ENCODE measurements around the gene ARID1B. TPM values are rescaled to one million over a fixed set of nuclear protein-coding genes. Genes with fewer than 3 reads are reported as not detected.

ARID1B gene
- polyA plus RNA-seq, 4 donors: 7.3 to 43.5 (median 17.0) TPM

- H3K27me3 ChIP-seq (ENCODE audit: control insufficient read depth in 3 of 3, insufficient read depth in 3 of 3, low read length in 3 of 3): no peaks in the 10 kb centered on the region
- DNase-seq: no peak
- WGBS, 3 donors: 76 to 78% (median 78%) methylated on average over 5 of the region's 5 CpGs
- no peaks in the 10 kb centered on the region for H3K9me3 ChIP-seq (ENCODE audit: control insufficient read depth in 2 of 2, insufficient read depth in 1 of 2, low read depth in 1 of 2, low read length in 1 of 2)
- no peak for FAIRE-seq
- no peak overlapping the region for H3K4me3 ChIP-seq (ENCODE audit: low read depth in 1 of 3, low read length in 3 of 3)
- H3K36me3 ChIP-seq (ENCODE audit: control insufficient read depth in 3 of 3, insufficient read depth in 2 of 3, low read depth in 1 of 3, low read length in 3 of 3): peaks cover 0 to 27% (median 9%) of the 10 kb centered on the region in 3 donors
- peaks cover 0 to 13% (median 3%) of the 10 kb centered on the region in 3 donors for H3K4me1 ChIP-seq (ENCODE audit: control insufficient read depth in 3 of 3, insufficient read depth in 2 of 3, low read depth in 1 of 3, low read length in 2 of 3)
- no peak overlapping the region for H3K27ac ChIP-seq (ENCODE audit: low read depth in 1 of 3, low read length in 2 of 3)
These were observed 351.1 kb downstream of the ARID1B start for GRCh38 chr6:157128235-157128775.

- Histone ChIP-seq H3K4me1 (ENCODE audit: control insufficient read depth in 3 of 3, insufficient read depth in 2 of 3, low read depth in 1 of 3, low read length in 2 of 3) (peaks cover 0 to 13% (median 3%) of the 10 kb centered on the region in 3 donors), H3K9me3 (ENCODE audit: control insufficient read depth in 2 of 2, insufficient read depth in 1 of 2, low read depth in 1 of 2, low read length in 1 of 2) (no peaks in the 10 kb centered on the region), H3K27me3 (ENCODE audit: control insufficient read depth in 3 of 3, insufficient read depth in 3 of 3, low read length in 3 of 3) (no peaks in the 10 kb centered on the region), H3K36me3 (ENCODE audit: control insufficient read depth in 3 of 3, insufficient read depth in 2 of 3, low read depth in 1 of 3, low read length in 3 of 3) (peaks cover 0 to 31% (median 18%) of the 10 kb centered on the region in 3 donors), H3K27ac (ENCODE audit: low read depth in 1 of 3, low read length in 2 of 3) (no peak overlapping the region), H3K4me3 (ENCODE audit: low read depth in 1 of 3, low read length in 3 of 3) (no peak overlapping the region)
- no peak for FAIRE-seq
- WGBS, 3 donors: 94 to 95% (median 95%) methylated on average over 8 of the region's 8 CpGs
- DNase-seq: no peak
These were observed 354.1 kb downstream of the ARID1B start for GRCh38 chr6:157131250-157131649.

GRCh38 chr6:157133856-157134255 lies 356.7 kb downstream of the ARID1B start:
- no peak for FAIRE-seq
- no peaks in the 10 kb centered on the region for H3K9me3 ChIP-seq (ENCODE audit: control insufficient read depth in 2 of 2, insufficient read depth in 1 of 2, low read depth in 1 of 2, low read length in 1 of 2)
- no peak overlapping the region for H3K27ac ChIP-seq (ENCODE audit: low read depth in 1 of 3, low read length in 2 of 3)
- no peak overlapping the region for H3K4me3 ChIP-seq (ENCODE audit: low read depth in 1 of 3, low read length in 3 of 3)
- H3K4me1 ChIP-seq (ENCODE audit: control insufficient read depth in 3 of 3, insufficient read depth in 2 of 3, low read depth in 1 of 3, low read length in 2 of 3): peaks cover 0 to 13% (median 3%) of the 10 kb centered on the region in 3 donors
- no peak for DNase-seq
- peaks cover 2 to 36% (median 18%) of the 10 kb centered on the region in 3 donors for H3K36me3 ChIP-seq (ENCODE audit: control insufficient read depth in 3 of 3, insufficient read depth in 2 of 3, low read depth in 1 of 3, low read length in 3 of 3)
- 89 to 95% (median 94%) methylated on average over 2 of the region's 2 CpGs for WGBS, 3 donors
- H3K27me3 ChIP-seq (ENCODE audit: control insufficient read depth in 3 of 3, insufficient read depth in 3 of 3, low read length in 3 of 3): no peaks in the 10 kb centered on the region

GRCh38 chr6:157134402-157135047 lies 357.3 kb downstream of the ARID1B start:
- Histone ChIP-seq H3K4me3 (ENCODE audit: low read depth in 1 of 3, low read length in 3 of 3) (no peak overlapping the region), H3K36me3 (ENCODE audit: control insufficient read depth in 3 of 3, insufficient read depth in 2 of 3, low read depth in 1 of 3, low read length in 3 of 3) (peaks cover 2 to 41% (median 18%) of the 10 kb centered on the region in 3 donors), H3K27me3 (ENCODE audit: control insufficient read depth in 3 of 3, insufficient read depth in 3 of 3, low read length in 3 of 3) (no peaks in the 10 kb centered on the region), H3K4me1 (ENCODE audit: control insufficient read depth in 3 of 3, insufficient read depth in 2 of 3, low read depth in 1 of 3, low read length in 2 of 3) (peaks cover 0 to 6% (median 0%) of the 10 kb centered on the region in 3 donors), H3K9me3 (ENCODE audit: control insufficient read depth in 2 of 2, insufficient read depth in 1 of 2, low read depth in 1 of 2, low read length in 1 of 2) (no peaks in the 10 kb centered on the region), H3K27ac (ENCODE audit: low read depth in 1 of 3, low read length in 2 of 3) (no peak overlapping the region)
- 58 to 69% (median 66%) methylated on average over 7 of the region's 7 CpGs for WGBS, 3 donors
- peak; percentile 32 to 48 for DNase-seq
- no peak for FAIRE-seq

- peaks cover 2 to 52% (median 18%) of the 10 kb centered on the region in 3 donors for H3K36me3 ChIP-seq (ENCODE audit: control insufficient read depth in 3 of 3, insufficient read depth in 2 of 3, low read depth in 1 of 3, low read length in 3 of 3)
- WGBS, 3 donors: 73 to 94% (median 92%) methylated on average over 1 of the region's 1 CpG
- FAIRE-seq (no peak), DNase-seq (no peak)
- no peaks in the 10 kb centered on the region for H3K9me3 ChIP-seq (ENCODE audit: control insufficient read depth in 2 of 2, insufficient read depth in 1 of 2, low read depth in 1 of 2, low read length in 1 of 2)
- H3K4me3 ChIP-seq (ENCODE audit: low read depth in 1 of 3, low read length in 3 of 3): no peak overlapping the region
- H3K4me1 ChIP-seq (ENCODE audit: control insufficient read depth in 3 of 3, insufficient read depth in 2 of 3, low read depth in 1 of 3, low read length in 2 of 3): no peaks in the 10 kb centered on the region
- no peak overlapping the region for H3K27ac ChIP-seq (ENCODE audit: low read depth in 1 of 3, low read length in 2 of 3)
- H3K27me3 ChIP-seq (ENCODE audit: control insufficient read depth in 3 of 3, insufficient read depth in 3 of 3, low read length in 3 of 3): no peaks in the 10 kb centered on the region
These were observed 358.5 kb downstream of the ARID1B start for GRCh38 chr6:157135691-157136090.

GRCh38 chr6:157137501-157137900 lies 360.3 kb downstream of the ARID1B start:
- Histone ChIP-seq H3K27ac (ENCODE audit: low read depth in 1 of 3, low read length in 2 of 3) (no peak overlapping the region), H3K4me1 (ENCODE audit: control insufficient read depth in 3 of 3, insufficient read depth in 2 of 3, low read depth in 1 of 3, low read length in 2 of 3) (no peaks in the 10 kb centered on the region), H3K4me3 (ENCODE audit: low read depth in 1 of 3, low read length in 3 of 3) (no peak overlapping the region), H3K36me3 (ENCODE audit: control insufficient read depth in 3 of 3, insufficient read depth in 2 of 3, low read depth in 1 of 3, low read length in 3 of 3) (peaks cover 7 to 44% (median 13%) of the 10 kb centered on the region in 3 donors), H3K9me3 (ENCODE audit: control insufficient read depth in 2 of 2, insufficient read depth in 1 of 2, low read depth in 1 of 2, low read length in 1 of 2) (no peaks in the 10 kb centered on the region), H3K27me3 (ENCODE audit: control insufficient read depth in 3 of 3, insufficient read depth in 3 of 3, low read length in 3 of 3) (no peaks in the 10 kb centered on the region)
- WGBS, 3 donors: 84 to 95% (median 86%) methylated on average over 2 of the region's 2 CpGs
- DNase-seq (no peak), FAIRE-seq (no peak)

- H3K4me3 ChIP-seq (ENCODE audit: low read depth in 1 of 3, low read length in 3 of 3): no peak overlapping the region
- 89 to 92% (median 92%) methylated on average over 15 of the region's 15 CpGs for WGBS, 3 donors
- DNase-seq (no peak), FAIRE-seq (no peak)
- no peaks in the 10 kb centered on the region for H3K27me3 ChIP-seq (ENCODE audit: control insufficient read depth in 3 of 3, insufficient read depth in 3 of 3, low read length in 3 of 3)
- H3K4me1 ChIP-seq (ENCODE audit: control insufficient read depth in 3 of 3, insufficient read depth in 2 of 3, low read depth in 1 of 3, low read length in 2 of 3): peaks cover 0 to 4% (median 0%) of the 10 kb centered on the region in 3 donors
- H3K36me3 ChIP-seq (ENCODE audit: control insufficient read depth in 3 of 3, insufficient read depth in 2 of 3, low read depth in 1 of 3, low read length in 3 of 3): peaks cover 5 to 38% (median 9%) of the 10 kb centered on the region in 3 donors
- no peaks in the 10 kb centered on the region for H3K9me3 ChIP-seq (ENCODE audit: control insufficient read depth in 2 of 2, insufficient read depth in 1 of 2, low read depth in 1 of 2, low read length in 1 of 2)
- H3K27ac ChIP-seq (ENCODE audit: low read depth in 1 of 3, low read length in 2 of 3): no peak overlapping the region
These were observed 362.0 kb downstream of the ARID1B start for GRCh38 chr6:157139054-157139708.

- Histone ChIP-seq H3K27ac (ENCODE audit: low read depth in 1 of 3, low read length in 2 of 3) (peak overlapping the region in 1 of 3 donors; percentile 5), H3K36me3 (ENCODE audit: control insufficient read depth in 3 of 3, insufficient read depth in 2 of 3, low read depth in 1 of 3, low read length in 3 of 3) (peaks cover 2 to 37% (median 7%) of the 10 kb centered on the region in 3 donors), H3K4me3 (ENCODE audit: low read depth in 1 of 3, low read length in 3 of 3) (no peak overlapping the region), H3K4me1 (ENCODE audit: control insufficient read depth in 3 of 3, insufficient read depth in 2 of 3, low read depth in 1 of 3, low read length in 2 of 3) (peaks cover 0 to 4% (median 0%) of the 10 kb centered on the region in 3 donors), H3K9me3 (ENCODE audit: control insufficient read depth in 2 of 2, insufficient read depth in 1 of 2, low read depth in 1 of 2, low read length in 1 of 2) (no peaks in the 10 kb centered on the region), H3K27me3 (ENCODE audit: control insufficient read depth in 3 of 3, insufficient read depth in 3 of 3, low read length in 3 of 3) (no peaks in the 10 kb centered on the region)
- FAIRE-seq: no peak
- 63 to 85% (median 71%) methylated on average over 10 of the region's 10 CpGs for WGBS, 3 donors
- DNase-seq: no peak
These were observed 366.2 kb downstream of the ARID1B start for GRCh38 chr6:157143171-157143889.

All from small intestine (tissue), 7 donors.